HG03095 (cell line): ENCODE results near the gene QKI.

ENCODE experiments used
- ATAC-seq: cut with Tn5 transposase; IDR thresholded peaks from one replicate; pipeline ENCODE4 v1.9.1; 2021; ENCODE audit warnings: moderate library complexity; ENCODE audit not compliant: unreplicated experiment

The QKI gene

GRCh38 chr6:163527291-163527690, 112.8 kb downstream of the QKI start:
- no peak for ATAC-seq

DNA sequence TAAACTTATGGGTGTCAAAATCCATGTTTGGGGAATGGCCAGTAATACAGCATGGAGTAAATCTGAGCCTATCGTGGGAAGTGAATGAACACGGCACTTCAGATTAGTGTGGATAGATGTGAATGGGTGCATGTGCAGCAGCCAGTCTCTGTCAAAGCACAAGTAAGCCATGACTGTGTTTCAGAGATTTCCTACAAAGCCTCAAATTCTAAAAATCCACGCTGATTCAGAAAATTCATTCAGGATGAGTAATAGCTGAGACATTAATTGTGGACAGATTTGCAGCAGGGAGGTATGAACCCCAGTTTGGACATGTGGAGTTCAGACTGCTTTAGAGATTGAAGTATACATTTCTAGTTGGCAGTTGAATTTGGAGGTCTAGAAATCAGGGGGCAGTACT, 115.1 kb downstream of the QKI start:
- no peak for ATAC-seq

DNA sequence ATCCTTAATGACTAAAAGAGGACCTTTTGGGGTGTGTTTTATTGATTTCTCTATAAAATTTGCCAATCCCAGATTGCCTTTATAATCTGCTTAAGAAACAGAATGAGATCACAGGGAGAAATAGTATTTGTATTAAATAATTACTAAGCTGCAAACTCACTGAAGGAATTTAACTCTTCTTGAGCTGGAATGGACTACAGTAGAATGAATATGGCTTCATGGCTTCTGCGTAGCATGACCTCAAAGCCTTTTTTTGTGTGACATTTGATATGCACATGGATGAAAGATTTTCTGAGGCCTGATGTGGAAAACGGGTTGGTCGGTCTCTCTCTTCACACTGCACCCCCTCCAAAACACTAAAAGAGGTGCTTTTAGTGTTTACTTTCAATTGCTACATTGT, 115.9 kb downstream of the QKI start:
- no peak for ATAC-seq

- no peak for ATAC-seq
These were observed 116.6 kb downstream of the QKI start for GRCh38 chr6:163531122-163531521.

- no peak for ATAC-seq
These were observed 118.1 kb downstream of the QKI start for GRCh38 chr6:163532526-163533078.

GRCh38 chr6:163533443-163533842, 118.9 kb downstream of the QKI start:
- no peak for ATAC-seq

DNA sequence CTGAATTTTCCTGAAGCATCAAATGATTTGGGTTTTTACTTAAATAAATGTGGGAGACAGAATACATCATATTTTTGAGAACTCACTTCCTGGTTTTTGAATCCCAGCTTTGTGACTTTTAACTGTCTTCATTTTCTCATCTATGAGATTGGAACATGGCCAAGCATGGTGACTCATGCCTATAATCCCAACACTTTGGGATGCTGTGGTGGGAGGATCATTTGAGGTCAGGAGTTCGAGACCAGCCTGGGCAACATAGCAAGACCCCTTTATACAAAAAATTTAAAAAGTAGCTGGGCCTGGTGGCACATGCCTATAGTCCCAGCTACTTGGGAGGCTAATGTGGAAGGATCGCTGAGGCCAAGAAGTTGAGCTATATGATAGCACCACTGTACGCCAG, 122.3 kb downstream of the QKI start:
- ATAC-seq = no peak

DNA sequence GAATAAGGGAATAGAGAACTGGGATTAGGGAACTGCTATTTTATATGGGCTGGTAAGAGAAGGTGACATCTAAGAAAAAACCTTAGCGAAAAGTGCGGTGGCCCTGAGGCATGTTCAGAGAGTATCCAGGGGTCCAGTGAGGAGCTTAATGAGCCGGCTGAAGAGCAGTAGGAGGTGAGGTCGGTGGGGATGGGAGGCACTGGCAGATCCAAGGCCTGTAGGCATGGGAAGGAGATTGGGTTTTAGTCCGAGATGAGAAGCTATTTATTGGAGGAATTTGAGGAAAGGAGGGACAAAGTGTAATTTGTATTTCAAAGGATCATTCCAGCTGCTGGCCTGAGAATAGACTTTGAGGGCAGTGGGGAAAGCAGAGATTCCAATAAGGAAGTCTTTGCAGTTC, 123.8 kb downstream of the QKI start:
- no peak for ATAC-seq

DNA sequence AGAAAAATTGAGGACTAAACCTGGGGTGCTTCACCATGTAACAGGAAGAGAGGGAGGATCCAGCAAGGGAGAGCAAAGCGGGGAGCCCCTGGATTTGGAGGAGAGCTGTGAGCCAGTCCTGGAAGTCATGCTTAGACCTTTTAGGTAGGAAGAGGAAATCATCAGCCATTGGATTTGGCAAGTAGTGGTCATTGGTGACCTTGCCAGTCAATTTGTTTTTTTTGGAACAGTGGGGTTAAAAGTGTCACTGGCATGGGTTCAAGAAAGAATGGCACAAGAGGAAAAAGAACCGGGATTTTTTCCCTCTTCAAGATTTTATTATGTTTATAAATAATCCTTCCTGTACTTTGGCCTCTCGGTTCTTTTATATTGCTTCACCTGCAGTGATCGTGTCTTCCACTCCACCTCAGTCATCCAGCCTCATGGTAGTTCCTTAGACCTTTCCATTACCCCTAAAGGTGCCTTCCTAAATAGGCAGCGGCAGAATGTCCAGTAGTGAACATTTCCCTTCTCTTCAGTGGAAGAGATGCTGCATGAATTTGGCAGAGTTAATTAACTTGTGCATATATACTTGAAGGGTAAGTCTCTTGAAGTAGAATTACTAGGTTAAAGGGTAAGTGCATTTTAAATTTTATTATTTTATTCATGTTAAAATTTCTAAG, 124.7 kb downstream of the QKI start:
- no peak for ATAC-seq

- no peak for ATAC-seq
These were observed 128.8 kb downstream of the QKI start for GRCh38 chr6:163543321-163543720.

- no peak for ATAC-seq
These were observed 130.9 kb downstream of the QKI start for GRCh38 chr6:163545370-163545769.

- no peak for ATAC-seq
These were observed 132.8 kb downstream of the QKI start for GRCh38 chr6:163547287-163547686.

DNA sequence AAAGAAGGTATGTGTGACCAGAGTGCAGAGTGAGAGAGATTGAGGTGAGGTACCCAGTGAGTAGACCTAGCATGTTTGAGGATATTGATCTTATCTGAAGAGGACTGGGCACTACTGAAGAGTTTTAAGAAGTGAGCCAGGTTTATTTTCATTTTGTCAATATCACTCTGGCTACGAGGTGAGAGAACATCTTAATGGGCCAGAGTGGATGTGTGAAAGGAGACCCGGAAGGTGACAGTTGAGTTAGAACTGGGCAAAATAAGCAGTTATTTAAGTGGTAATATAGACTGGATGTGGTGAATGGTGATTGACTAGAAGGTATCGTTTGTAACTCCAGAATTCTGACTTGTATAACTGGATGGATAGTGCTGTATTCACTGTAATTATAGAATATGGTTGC, 134.1 kb downstream of the QKI start:
- no peak for ATAC-seq

DNA sequence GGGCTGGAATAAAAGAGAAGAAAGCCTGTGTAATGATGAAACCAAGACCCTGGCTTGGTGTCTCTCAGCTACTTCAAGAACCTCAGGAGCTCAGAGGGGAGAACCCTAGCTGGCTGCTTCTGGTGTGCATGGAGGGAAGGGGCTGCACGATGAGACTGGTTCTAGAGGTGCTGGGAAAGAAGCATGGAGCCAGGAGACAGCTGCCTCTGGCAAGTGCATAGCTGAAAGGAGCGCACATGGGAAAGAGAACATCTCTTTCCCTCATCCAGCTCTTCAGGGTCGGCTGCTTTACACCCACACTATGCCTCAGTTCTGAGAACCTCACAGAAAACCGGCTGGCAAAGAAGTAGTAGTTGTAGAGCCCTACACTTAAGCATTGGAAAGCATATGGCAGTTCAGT, 139.5 kb downstream of the QKI start:
- no peak for ATAC-seq

- no peak for ATAC-seq
These were observed 140.1 kb downstream of the QKI start for GRCh38 chr6:163554663-163555062.

- no peak for ATAC-seq
These were observed 145.1 kb downstream of the QKI start for GRCh38 chr6:163559661-163560060.

DNA sequence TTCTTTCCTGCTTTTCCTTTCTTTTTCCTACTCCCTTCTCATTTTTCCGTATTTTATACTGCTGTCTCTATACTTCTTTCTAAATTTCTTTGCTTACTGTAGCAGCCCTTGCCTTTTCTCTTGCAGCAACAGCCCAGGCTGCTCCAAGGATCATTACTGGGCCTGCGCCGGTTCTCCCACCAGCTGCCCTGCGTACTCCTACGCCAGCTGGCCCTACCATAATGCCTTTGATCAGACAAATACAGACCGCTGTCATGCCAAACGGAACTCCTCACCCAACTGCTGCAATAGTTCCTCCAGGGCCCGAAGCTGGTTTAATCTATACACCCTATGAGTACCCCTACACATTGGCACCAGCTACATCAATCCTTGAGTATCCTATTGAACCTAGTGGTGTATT, 148.8 kb downstream of the QKI start:
- no peak for ATAC-seq

DNA sequence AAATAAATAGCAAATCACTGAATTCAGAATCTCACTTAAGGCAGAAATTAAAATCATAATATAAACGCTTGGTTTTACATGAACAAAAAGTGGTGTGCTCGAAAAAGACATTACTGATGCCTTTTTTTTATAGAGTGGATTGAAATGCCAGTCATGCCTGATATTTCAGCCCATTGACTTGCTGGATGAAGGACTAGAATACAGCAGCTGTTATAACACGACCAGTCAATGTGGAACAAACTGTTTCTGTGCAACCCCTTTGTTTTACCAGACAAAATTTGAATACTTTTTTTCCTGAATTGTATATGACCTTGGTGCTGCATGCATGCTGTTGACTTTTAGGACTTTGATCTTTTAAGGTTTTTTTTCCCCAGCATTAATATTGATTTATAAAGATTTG, 150.0 kb downstream of the QKI start:
- ATAC-seq = no peak

DNA sequence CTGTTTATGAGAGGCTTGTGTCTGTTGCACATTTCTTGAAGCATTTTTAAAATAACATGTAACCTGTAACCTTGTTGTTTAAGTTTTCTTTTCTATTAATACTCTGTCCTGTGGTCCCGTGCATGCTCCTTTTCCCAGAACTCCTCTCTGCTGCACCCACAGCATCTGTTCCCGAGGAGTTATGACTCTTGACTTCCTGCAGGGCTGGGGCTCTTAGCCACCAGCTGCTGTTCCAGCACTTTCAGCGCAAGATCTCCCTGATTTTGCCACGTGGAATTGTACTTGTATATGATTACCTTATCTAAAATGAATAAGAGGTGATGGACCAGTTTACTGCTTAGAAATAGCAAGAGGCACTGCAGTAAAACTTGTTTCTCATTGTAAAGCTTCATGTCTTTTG, 150.6 kb downstream of the QKI start:
- no peak for ATAC-seq

- no peak for ATAC-seq
These were observed 151.5 kb downstream of the QKI start for GRCh38 chr6:163566056-163566455.

DNA sequence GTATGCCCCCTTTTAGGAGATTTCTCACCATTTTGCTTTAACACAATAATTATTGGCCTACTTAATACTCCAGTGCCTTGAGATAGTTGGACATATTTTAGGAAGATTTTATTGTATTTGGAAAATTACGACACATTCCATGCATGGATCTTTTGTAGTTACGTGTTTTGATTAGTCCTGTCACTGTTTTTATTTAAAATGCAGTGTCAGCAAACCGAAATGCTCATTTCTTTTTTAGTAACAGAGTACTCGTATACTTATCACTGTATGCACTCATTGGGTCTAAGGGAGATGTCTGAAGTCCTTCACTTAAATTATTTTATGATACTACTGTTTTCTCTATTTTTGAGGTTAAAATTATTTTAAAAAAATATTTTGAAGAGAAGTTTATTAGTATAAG, 153.8 kb downstream of the QKI start:
- no peak for ATAC-seq

GRCh38 chr6:163570579-163571231, 156.2 kb downstream of the QKI start:
- no peak for ATAC-seq

- ATAC-seq = no peak
These were observed 157.2 kb downstream of the QKI start for GRCh38 chr6:163571730-163572129.
